Central memory CD8-positive, alpha-beta T cell (primary cell): ENCODE data around the gene SERPINA10.

Experiments used
- ATAC-seq: fragments of 150-1000 bp; cut with Tn5 transposase; replicated peaks from 2 replicates; pipeline ENCODE4 v1.10.0; 2022; ENCODE audit warnings: mild to moderate bottlenecking, moderate FRiP score, moderate number of reproducible peaks; ENCODE audit not compliant: poor library complexity, severe bottlenecking; ENCODE audit errors: extremely low read depth
- DNase-seq, 2 donors: peaks; one replicate each; pipeline ENCODE4 v3.0.0; 2021; ENCODE audit warnings: low spot score in 2 of 2
- H3K27ac Mint-ChIP-seq: one replicate; pipeline ENCODE4 v1.8.0; 2022; ENCODE audit warnings: low read depth, mild to moderate bottlenecking, moderate library complexity, mixed read lengths
- H3K27me3 Mint-ChIP-seq: one replicate; pipeline ENCODE4 v1.8.0; 2022; ENCODE audit warnings: mixed read lengths
- H3K36me3 Mint-ChIP-seq: one replicate; pipeline ENCODE4 v1.8.0; 2022; ENCODE audit warnings: mild to moderate bottlenecking, moderate library complexity, mixed read lengths; ENCODE audit not compliant: insufficient read depth
- H3K4me1 Mint-ChIP-seq: one replicate; pipeline ENCODE4 v1.8.0; 2022; ENCODE audit warnings: mixed read lengths
- H3K4me3 Mint-ChIP-seq: one replicate; pipeline ENCODE4 v1.8.0; 2022; ENCODE audit warnings: mild to moderate bottlenecking, moderate library complexity, mixed read lengths
- H3K9me3 Mint-ChIP-seq: one replicate; pipeline ENCODE4 v1.8.0; 2022; ENCODE audit warnings: mixed read lengths

SERPINA10 gene

DNA sequence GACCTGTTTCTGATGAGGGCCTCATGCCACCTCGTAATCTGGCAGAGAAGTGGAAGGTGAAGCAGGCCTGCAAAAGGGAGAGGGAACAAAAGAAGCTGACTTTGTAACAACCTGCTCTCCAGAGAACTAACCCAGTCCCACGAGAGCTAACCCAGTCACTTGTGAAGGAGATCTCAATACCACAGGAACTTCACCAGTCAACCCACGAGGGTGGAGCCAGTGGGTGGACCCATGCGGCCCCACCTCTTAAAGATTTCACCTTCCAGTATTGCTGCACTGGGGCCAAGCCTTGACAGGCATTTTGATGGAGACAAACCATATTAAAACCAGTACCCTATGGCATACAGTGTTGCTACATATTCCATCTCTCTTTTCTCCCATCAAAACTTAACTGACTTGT is 55.1 kb downstream of the SERPINA10 start:
- Mint-ChIP-seq H3K4me3 (no peak overlapping the region), H3K27ac (no peak overlapping the region), H3K4me1 (no peaks in the 10 kb centered on the region), H3K27me3 (no peaks in the 10 kb centered on the region), H3K9me3 (no peaks in the 10 kb centered on the region), H3K36me3 (no peaks in the 10 kb centered on the region)
- ATAC-seq (no peak), DNase-seq (no peak)

DNA sequence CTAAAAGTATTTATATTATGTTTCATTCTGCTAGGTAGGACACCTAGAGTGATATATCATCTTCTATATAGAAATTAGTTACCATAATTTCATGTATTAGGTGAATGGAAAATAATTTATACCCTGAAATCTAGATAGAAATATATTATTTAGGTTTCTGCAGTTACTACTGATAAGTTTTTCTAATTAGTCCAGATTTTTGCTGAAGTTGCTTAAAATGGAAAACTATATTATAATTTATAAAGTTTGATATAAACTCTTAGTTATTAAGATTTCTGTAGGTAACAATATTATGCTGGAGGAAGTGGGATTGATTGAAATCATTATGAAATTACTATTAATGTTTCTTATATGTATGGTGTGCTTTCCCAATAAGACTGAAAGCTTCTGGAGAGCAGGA is 56.0 kb downstream of the SERPINA10 start:
- DNase-seq: no peak
- Mint-ChIP-seq H3K4me1 (no peaks in the 10 kb centered on the region), H3K27me3 (no peaks in the 10 kb centered on the region), H3K9me3 (no peaks in the 10 kb centered on the region), H3K27ac (no peak overlapping the region), H3K36me3 (no peaks in the 10 kb centered on the region), H3K4me3 (no peak overlapping the region)
- no peak for ATAC-seq
